ENCODE measurements around the gene LRIG1. TPM values are rescaled to one million over a fixed set of nuclear protein-coding genes. Genes with fewer than 3 reads are reported as not detected.

The LRIG1 gene
- total RNA-seq, 3 donors from 2014 or later, result 66.1 to 227 (median 131) TPM

GRCh38 chr3:66506154-66506553 is 5.3 kb upstream of the LRIG1 start:
- TF ChIP-seq CTCF (IDR thresholded peaks at IDR 0.05) (no peak), POLR2AphosphoS5 (IDR thresholded peaks at IDR 0.05) (no peak), POLR2A (IDR thresholded peaks at IDR 0.05) (no peak)
- no peak for DNase-seq (ENCODE audit: low spot score in 2 of 2)
- no peaks in the 10 kb centered on the region for H3K27me3 ChIP-seq
- no peak overlapping the region for H3K4me3 ChIP-seq
- H3K9me3 ChIP-seq, result no peaks in the 10 kb centered on the region
- no peaks in the 10 kb centered on the region for H3K36me3 ChIP-seq
- intact Hi-C loops (cut with DNase I; ENCODE audit: low total_unique reads), result no loop called here
- no peaks in the 10 kb centered on the region for H3K4me1 ChIP-seq
- H3K27ac ChIP-seq, result no peak overlapping the region

- Histone ChIP-seq H3K4me3 (no peak overlapping the region), H3K36me3 (no peaks in the 10 kb centered on the region), H3K4me1 (no peaks in the 10 kb centered on the region), H3K27me3 (no peaks in the 10 kb centered on the region), H3K9me3 (no peaks in the 10 kb centered on the region), H3K27ac (no peak overlapping the region)
- no peak for DNase-seq (ENCODE audit: low spot score in 2 of 2)
- intact Hi-C loops (cut with DNase I; ENCODE audit: low total_unique reads), result no loop called here
- no peak for TF ChIP-seq POLR2A (IDR thresholded peaks at IDR 0.05)
- no peak for TF ChIP-seq CTCF (IDR thresholded peaks at IDR 0.05)
- TF ChIP-seq POLR2AphosphoS5 (IDR thresholded peaks at IDR 0.05), result no peak
These were observed 4.2 kb upstream of the LRIG1 start for GRCh38 chr3:66504850-66505641.

- no peaks in the 10 kb centered on the region for H3K36me3 ChIP-seq
- no peaks in the 10 kb centered on the region for H3K4me1 ChIP-seq
- TF ChIP-seq POLR2AphosphoS5 (IDR thresholded peaks at IDR 0.05), result no peak
- no peak for TF ChIP-seq CTCF (IDR thresholded peaks at IDR 0.05)
- no peak for TF ChIP-seq POLR2A (IDR thresholded peaks at IDR 0.05)
- intact Hi-C loops (cut with DNase I; ENCODE audit: low total_unique reads), result no loop called here
- no peak overlapping the region for H3K4me3 ChIP-seq
- H3K27me3 ChIP-seq, result no peaks in the 10 kb centered on the region
- H3K27ac ChIP-seq, result no peak overlapping the region
- no peak for DNase-seq (ENCODE audit: low spot score in 2 of 2)
- no peaks in the 10 kb centered on the region for H3K9me3 ChIP-seq
These were observed 2.2 kb upstream of the LRIG1 start for GRCh38 chr3:66502981-66503380.

- no peak for TF ChIP-seq POLR2A (IDR thresholded peaks at IDR 0.05)
- TF ChIP-seq POLR2AphosphoS5 (IDR thresholded peaks at IDR 0.05), result no peak
- no peak for TF ChIP-seq CTCF (IDR thresholded peaks at IDR 0.05)
- Histone ChIP-seq H3K27me3 (no peaks in the 10 kb centered on the region), H3K9me3 (no peaks in the 10 kb centered on the region), H3K27ac (no peak overlapping the region), H3K4me1 (no peaks in the 10 kb centered on the region), H3K36me3 (no peaks in the 10 kb centered on the region), H3K4me3 (no peak overlapping the region)
- no peak for DNase-seq (ENCODE audit: low spot score in 2 of 2)
- intact Hi-C loops (cut with DNase I; ENCODE audit: low total_unique reads), result no loop called here
These were observed 1.5 kb upstream of the LRIG1 start for GRCh38 chr3:66502245-66502874.

All from breast epithelium (tissue), 4 donors.